Osteoblast (primary cell): ENCODE data around the gene SCN3A. TPM values are rescaled to one million over a fixed set of nuclear protein-coding genes. Genes with fewer than 3 reads are reported as not detected.

Source experiments
- DNase-seq: peaks from one replicate; pipeline ENCODE4 v3.0.0; 2011; ENCODE audit warnings: low spot score, mixed read lengths; ENCODE audit not compliant: insufficient read length; ENCODE audit errors: missing footprints
- H2AFZ ChIP-seq: 2 replicates; pipeline ENCODE4 v1.6.0; 2011; ENCODE audit warnings: mild to moderate bottlenecking, low read length
- H3K27ac ChIP-seq: 2 replicates; pipeline ENCODE4 v1.5.1; 2011; ENCODE audit warnings: mild to moderate bottlenecking, low read depth, low read length, moderate library complexity
- H3K27me3 ChIP-seq: 2 replicates; pipeline ENCODE4 v1.6.0; 2012; ENCODE audit warnings: mild to moderate bottlenecking, control low read depth, inconsistent platforms, low read length, moderate library complexity; ENCODE audit not compliant: insufficient read depth
- H3K36me3 ChIP-seq: 2 replicates; pipeline ENCODE4 v1.5.1; 2011; ENCODE audit warnings: mild to moderate bottlenecking, low read length, control low read depth, moderate library complexity; ENCODE audit not compliant: insufficient read depth
- H3K4me1 ChIP-seq: 2 replicates; pipeline ENCODE4 v1.5.1; 2011; ENCODE audit warnings: mild to moderate bottlenecking, low read length, control low read depth, moderate library complexity; ENCODE audit not compliant: insufficient read depth
- H3K4me2 ChIP-seq: 2 replicates; pipeline ENCODE4 v1.6.0; 2011; ENCODE audit warnings: mild to moderate bottlenecking, low read length; ENCODE audit not compliant: insufficient read depth
- H3K4me3 ChIP-seq: fragments of 200-600 bp; sonication (generic); 3 replicates; pipeline ENCODE4 v1.5.1; 2012; ENCODE audit warnings: mild to moderate bottlenecking, low read length, inconsistent platforms; ENCODE audit not compliant: insufficient read depth
- H3K79me2 ChIP-seq: 2 replicates; pipeline ENCODE4 v1.6.0; 2012; ENCODE audit warnings: mild to moderate bottlenecking, low read length, control low read depth, inconsistent platforms; ENCODE audit not compliant: insufficient read depth
- H3K9me3 ChIP-seq: 2 replicates; pipeline ENCODE4 v1.5.1; 2011; ENCODE audit warnings: low read depth, low read length, control low read depth
- H4K20me1 ChIP-seq: 2 replicates; pipeline ENCODE4 v1.6.0; 2012; ENCODE audit warnings: mild to moderate bottlenecking, low read length, control low read depth; ENCODE audit not compliant: insufficient read depth
- total RNA-seq: library from RNA; depleted of rRNA; stranded (reverse); fragments of >200 nt; gene quantifications from 2 replicates; pipeline ENCODE4 v1.2.3, GENCODE V29; 2012
- TF ChIP-seq, protein P1 (sequence below): IDR thresholded peaks from 2 replicates; pipeline ENCODE4 v1.5.1; 2011; ENCODE audit warnings: mild to moderate bottlenecking, low read depth, low read length, moderate library complexity; ENCODE audit errors: extremely low read depth

Gene SCN3A
- total RNA-seq, 1 donor: 0.72 TPM

DNA sequence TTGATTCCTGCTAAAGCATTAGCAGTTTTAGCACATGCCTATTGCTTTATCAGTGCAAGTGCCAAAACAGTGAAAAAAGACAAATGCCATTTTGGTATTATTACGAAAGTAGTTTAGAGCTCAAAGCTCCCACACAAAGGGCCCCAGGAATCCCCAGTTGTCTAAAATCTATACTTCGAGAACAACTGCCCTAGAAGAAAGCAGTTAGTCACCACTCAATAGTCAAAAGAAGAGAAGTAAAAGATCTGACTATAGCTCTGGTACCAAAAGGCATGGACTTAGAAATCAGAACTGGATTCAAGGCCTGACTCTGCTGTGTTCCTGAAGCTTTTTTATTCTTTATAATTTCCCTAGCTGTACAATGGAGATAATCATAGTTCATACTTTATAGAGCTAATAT, 21.8 kb downstream of the SCN3A start:
- no peaks in the 10 kb centered on the region for H3K4me1 ChIP-seq
- H3K4me2 ChIP-seq: no peak overlapping the region

DNA sequence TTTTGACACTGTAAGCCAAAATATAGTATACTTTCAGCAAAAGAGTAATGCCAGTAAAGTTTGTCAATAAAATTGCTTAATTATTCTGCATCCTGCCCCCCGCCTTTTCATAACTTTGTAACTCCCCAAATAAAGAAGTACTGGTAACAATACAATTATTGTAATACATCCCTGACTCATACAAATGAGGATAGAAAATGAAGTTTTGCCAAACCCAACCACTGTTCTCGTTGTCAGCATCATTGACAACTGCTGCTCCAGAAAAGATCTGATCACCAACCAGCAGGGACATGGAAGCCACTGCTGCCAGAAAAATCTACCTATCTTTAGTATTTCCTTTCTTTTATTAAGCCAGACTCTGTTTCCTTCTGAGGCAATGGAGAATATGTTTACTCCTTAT, 27.1 kb downstream of the SCN3A start:
- no peak overlapping the region for H3K4me2 ChIP-seq
- no peak for DNase-seq
- H3K4me1 ChIP-seq: no peaks in the 10 kb centered on the region
- H3K27ac ChIP-seq: no peak overlapping the region
- no peak overlapping the region for H3K4me3 ChIP-seq
- H4K20me1 ChIP-seq: no peaks in the 10 kb centered on the region
- no peak overlapping the region for H2AFZ ChIP-seq
- no peaks in the 10 kb centered on the region for H3K27me3 ChIP-seq
- H3K36me3 ChIP-seq: no peaks in the 10 kb centered on the region
- no peaks in the 10 kb centered on the region for H3K79me2 ChIP-seq
- TF ChIP-seq, protein P1, sequence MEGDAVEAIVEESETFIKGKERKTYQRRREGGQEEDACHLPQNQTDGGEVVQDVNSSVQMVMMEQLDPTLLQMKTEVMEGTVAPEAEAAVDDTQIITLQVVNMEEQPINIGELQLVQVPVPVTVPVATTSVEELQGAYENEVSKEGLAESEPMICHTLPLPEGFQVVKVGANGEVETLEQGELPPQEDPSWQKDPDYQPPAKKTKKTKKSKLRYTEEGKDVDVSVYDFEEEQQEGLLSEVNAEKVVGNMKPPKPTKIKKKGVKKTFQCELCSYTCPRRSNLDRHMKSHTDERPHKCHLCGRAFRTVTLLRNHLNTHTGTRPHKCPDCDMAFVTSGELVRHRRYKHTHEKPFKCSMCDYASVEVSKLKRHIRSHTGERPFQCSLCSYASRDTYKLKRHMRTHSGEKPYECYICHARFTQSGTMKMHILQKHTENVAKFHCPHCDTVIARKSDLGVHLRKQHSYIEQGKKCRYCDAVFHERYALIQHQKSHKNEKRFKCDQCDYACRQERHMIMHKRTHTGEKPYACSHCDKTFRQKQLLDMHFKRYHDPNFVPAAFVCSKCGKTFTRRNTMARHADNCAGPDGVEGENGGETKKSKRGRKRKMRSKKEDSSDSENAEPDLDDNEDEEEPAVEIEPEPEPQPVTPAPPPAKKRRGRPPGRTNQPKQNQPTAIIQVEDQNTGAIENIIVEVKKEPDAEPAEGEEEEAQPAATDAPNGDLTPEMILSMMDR: no peak
- no peaks in the 10 kb centered on the region for H3K9me3 ChIP-seq

More for the DNA sequence above, 21.8 kb downstream of the SCN3A start:
- H3K36me3 ChIP-seq: no peaks in the 10 kb centered on the region
- no peaks in the 10 kb centered on the region for H3K27me3 ChIP-seq
- H3K4me3 ChIP-seq: no peak overlapping the region
- H2AFZ ChIP-seq: no peak overlapping the region
- TF ChIP-seq, protein P1: no peak
- no peak for DNase-seq
- H3K79me2 ChIP-seq: no peaks in the 10 kb centered on the region
- no peaks in the 10 kb centered on the region for H4K20me1 ChIP-seq
- H3K9me3 ChIP-seq: no peaks in the 10 kb centered on the region
- H3K27ac ChIP-seq: no peak overlapping the region

DNA sequence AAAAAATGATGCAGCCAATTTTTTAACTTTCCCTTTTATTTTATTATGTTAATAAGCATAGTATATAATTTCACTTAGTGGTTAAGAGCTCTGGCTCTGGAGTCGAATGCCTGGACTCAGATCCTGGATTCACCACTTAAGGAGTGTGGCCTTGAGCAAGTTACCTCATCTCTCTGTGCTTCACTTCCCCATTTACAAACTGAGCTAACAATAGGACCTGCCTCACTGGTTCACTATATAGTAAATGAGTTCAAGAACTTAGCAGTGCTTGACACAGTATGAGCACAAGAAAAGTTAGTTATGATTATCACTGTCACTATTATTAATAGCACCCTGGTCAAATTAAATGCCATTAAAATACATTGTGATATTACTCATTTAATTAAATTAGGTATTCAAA, 30.6 kb downstream of the SCN3A start:
- Histone ChIP-seq H3K27me3 (no peaks in the 10 kb centered on the region), H3K27ac (no peak overlapping the region), H4K20me1 (no peaks in the 10 kb centered on the region), H3K4me1 (no peaks in the 10 kb centered on the region), H3K36me3 (no peaks in the 10 kb centered on the region), H3K9me3 (no peaks in the 10 kb centered on the region), H2AFZ (no peak overlapping the region), H3K4me2 (no peak overlapping the region), H3K4me3 (no peak overlapping the region), H3K79me2 (no peaks in the 10 kb centered on the region)
- TF ChIP-seq, protein P1: no peak
- DNase-seq: no peak

DNA sequence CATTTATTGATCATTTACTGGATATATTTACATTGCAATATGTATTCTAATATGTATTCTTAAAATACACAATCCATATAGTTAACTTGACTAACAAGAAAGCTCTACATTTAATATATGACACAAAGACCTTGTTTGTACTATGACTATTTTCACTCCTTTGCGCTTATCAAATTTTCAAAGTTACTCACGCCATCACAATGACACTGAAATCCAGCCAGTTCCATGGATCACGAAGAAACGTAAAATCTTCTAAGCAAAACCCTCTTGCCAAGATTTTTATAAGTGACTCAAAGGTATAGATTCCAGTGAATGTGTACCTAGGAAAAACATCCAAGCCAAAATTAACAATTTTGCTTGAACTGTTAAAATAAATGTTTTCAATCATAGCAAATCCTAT, 39.6 kb downstream of the SCN3A start:
- Histone ChIP-seq H3K79me2 (no peaks in the 10 kb centered on the region), H3K4me2 (peak overlapping the region; percentile 14), H3K4me3 (no peak overlapping the region), H3K27me3 (no peaks in the 10 kb centered on the region), H4K20me1 (no peaks in the 10 kb centered on the region), H3K4me1 (peaks cover 2% of the 10 kb centered on the region), H3K9me3 (no peaks in the 10 kb centered on the region), H3K36me3 (no peaks in the 10 kb centered on the region), H2AFZ (no peak overlapping the region), H3K27ac (peak overlapping the region; percentile 54)
- no peak for DNase-seq
- TF ChIP-seq, protein P1: no peak
